Keratinocyte (primary cell): ENCODE results near the gene ARHGAP18. TPM values are rescaled to one million over a fixed set of nuclear protein-coding genes. Genes with fewer than 3 reads are reported as not detected.

Experiments used
- DNase-seq: peaks from one replicate; pipeline ENCODE4 v3.0.0-alpha.2; 2011; ENCODE audit warnings: low read depth, missing footprints, low spot score
- FAIRE-seq: peaks from 2 replicates; lab custom pipeline; 2011; peaks lifted over from hg19 to GRCh38; lab: Jason Lieb, UNC
- H2AFZ ChIP-seq: 2 replicates; pipeline ENCODE4 v1.6.0; 2012; ENCODE audit warnings: low read length, control low read depth, inconsistent platforms; ENCODE audit not compliant: control insufficient read depth
- H3K27ac ChIP-seq: 2 replicates; pipeline ENCODE4 v1.5.1; 2011; ENCODE audit warnings: low read length; ENCODE audit not compliant: control insufficient read depth, insufficient read depth
- H3K27me3 ChIP-seq: 3 replicates; pipeline ENCODE4 v1.6.0; 2011; ENCODE audit warnings: low read length; ENCODE audit not compliant: control insufficient read depth, insufficient read depth; ENCODE audit errors: extremely low read depth
- H3K36me3 ChIP-seq, 2 experiments: 2 replicates in 1 of 2; 3 replicates in 1 of 2; pipeline ENCODE4 v1.5.1; 2011; ENCODE audit warnings: low read length in 2 of 2, mild to moderate bottlenecking in 1 of 2; ENCODE audit not compliant: control insufficient read depth in 2 of 2, insufficient read depth in 2 of 2; ENCODE audit errors: extremely low read depth in 1 of 2
- H3K4me1 ChIP-seq: 3 replicates; pipeline ENCODE4 v1.5.1; 2011; ENCODE audit warnings: low read length; ENCODE audit not compliant: control insufficient read depth, insufficient read depth; ENCODE audit errors: extremely low read depth
- H3K4me2 ChIP-seq: 3 replicates; pipeline ENCODE4 v1.6.0; 2011; ENCODE audit warnings: low read depth, low read length; ENCODE audit not compliant: control insufficient read depth, insufficient read depth; ENCODE audit errors: extremely low read depth
- H3K4me3 ChIP-seq, 3 experiments: fragments of 200-600 bp in 1 of 3; sonication (generic) in 1 of 3; 2 replicates in 2 of 3; 3 replicates in 1 of 3; pipeline ENCODE4 v1.5.1; 2011 to 2016; ENCODE audit warnings: low read length in 3 of 3, mild to moderate bottlenecking in 3 of 3, control low read depth in 2 of 3, inconsistent platforms in 1 of 3, low read depth in 1 of 3, mixed read lengths in 1 of 3, mixed run types in 1 of 3, moderate library complexity in 1 of 3; ENCODE audit not compliant: control insufficient read depth in 2 of 3, insufficient read depth in 2 of 3; ENCODE audit errors: extremely low read depth in 1 of 3
- H3K79me2 ChIP-seq: 2 replicates; pipeline ENCODE4 v1.6.0; 2012; ENCODE audit warnings: low read length; ENCODE audit not compliant: control insufficient read depth, insufficient read depth
- H3K9ac ChIP-seq: 3 replicates; pipeline ENCODE4 v1.6.0; 2011; ENCODE audit warnings: low read length; ENCODE audit not compliant: control insufficient read depth, insufficient read depth; ENCODE audit errors: extremely low read depth
- H3K9me1 ChIP-seq: 3 replicates; pipeline ENCODE4 v1.6.0; 2011; ENCODE audit warnings: low read length; ENCODE audit not compliant: control insufficient read depth, insufficient read depth; ENCODE audit errors: extremely low read depth
- H3K9me3 ChIP-seq: 2 replicates; pipeline ENCODE4 v1.5.1; 2012; ENCODE audit warnings: low read depth, low read length; ENCODE audit not compliant: control insufficient read depth
- H4K20me1 ChIP-seq: 3 replicates; pipeline ENCODE4 v1.6.0; 2011; ENCODE audit warnings: low read length; ENCODE audit not compliant: control insufficient read depth, insufficient read depth; ENCODE audit errors: extremely low read depth
- EZH2 ChIP-seq: IDR thresholded peaks from one replicate; pipeline ENCODE4 v1.6.1; 2012; ENCODE audit warnings: inconsistent platforms, mild to moderate bottlenecking, low read length, moderate library complexity
- dilution Hi-C: fragments of 300-500 bp; cut with MboI; formaldehyde crosslinking; loops from one replicate; pipeline ENCODE4 v1.7.0; 2020; ENCODE audit warnings: low sequenced_read_pairs; ENCODE audit not compliant: extremely low pct_ligation_motif_present
- polyA plus RNA-seq, 5 experiments: library from polyadenylated mRNA; depleted of rRNA in 3 of 5; stranded (reverse) in 3 of 5; stranded (forward) in 1 of 5; unstranded in 1 of 5; fragments of >200 nt; gene quantifications; 1 replicate in 1 of 5; 2 replicates in 3 of 5; 3 replicates in 1 of 5; pipeline versions ENCODE4 v1.2.1 to v1.2.3, GENCODE V29; 2011 to 2012; ENCODE audit warnings: missing spikeins in 2 of 5, low read depth in 1 of 5, low replicate concordance in 1 of 5
- TF ChIP-seq, protein P1 (sequence below), 3 experiments: IDR thresholded peaks in 1 of 3; conservative IDR thresholded peaks in 1 of 3; optimal IDR thresholded peaks in 1 of 3; 2 replicates in 2 of 3; 3 replicates in 1 of 3; pipeline versions ENCODE3 to v1.5.1; 2011; ENCODE audit warnings: low read length in 3 of 3, mild to moderate bottlenecking in 3 of 3, moderate library complexity in 2 of 3, control low read depth in 1 of 3, inconsistent platforms in 1 of 3; ENCODE audit not compliant: insufficient read depth in 2 of 3; ENCODE audit errors: extremely low read depth in 1 of 3

Gene ARHGAP18
- polyA plus RNA-seq, 1 donor (not counting 4 experiments of a cell fraction or from before 2014, with no cell fraction given) = 17.7 TPM

DNA sequence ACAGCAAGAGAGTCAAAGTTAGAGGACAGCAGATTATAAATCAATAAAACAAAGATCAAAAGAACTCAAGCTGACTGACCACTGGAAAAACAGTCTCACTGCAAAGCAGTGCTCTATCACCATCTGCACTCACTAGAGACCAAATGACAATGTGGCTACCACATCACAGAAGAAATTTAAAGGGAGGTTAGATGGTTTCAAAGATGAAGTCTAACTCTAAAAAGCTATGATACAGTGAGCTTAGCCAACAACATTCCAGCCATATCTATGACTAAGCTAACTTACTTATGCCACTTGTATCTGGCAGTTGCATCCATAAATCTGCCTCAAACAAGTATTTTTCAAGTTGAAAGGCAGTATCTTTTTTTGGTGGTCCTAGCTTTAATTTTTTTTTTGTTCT is 68.6 kb downstream of the ARHGAP18 start:
- no peak for TF ChIP-seq EZH2
- TF ChIP-seq, protein P1, sequence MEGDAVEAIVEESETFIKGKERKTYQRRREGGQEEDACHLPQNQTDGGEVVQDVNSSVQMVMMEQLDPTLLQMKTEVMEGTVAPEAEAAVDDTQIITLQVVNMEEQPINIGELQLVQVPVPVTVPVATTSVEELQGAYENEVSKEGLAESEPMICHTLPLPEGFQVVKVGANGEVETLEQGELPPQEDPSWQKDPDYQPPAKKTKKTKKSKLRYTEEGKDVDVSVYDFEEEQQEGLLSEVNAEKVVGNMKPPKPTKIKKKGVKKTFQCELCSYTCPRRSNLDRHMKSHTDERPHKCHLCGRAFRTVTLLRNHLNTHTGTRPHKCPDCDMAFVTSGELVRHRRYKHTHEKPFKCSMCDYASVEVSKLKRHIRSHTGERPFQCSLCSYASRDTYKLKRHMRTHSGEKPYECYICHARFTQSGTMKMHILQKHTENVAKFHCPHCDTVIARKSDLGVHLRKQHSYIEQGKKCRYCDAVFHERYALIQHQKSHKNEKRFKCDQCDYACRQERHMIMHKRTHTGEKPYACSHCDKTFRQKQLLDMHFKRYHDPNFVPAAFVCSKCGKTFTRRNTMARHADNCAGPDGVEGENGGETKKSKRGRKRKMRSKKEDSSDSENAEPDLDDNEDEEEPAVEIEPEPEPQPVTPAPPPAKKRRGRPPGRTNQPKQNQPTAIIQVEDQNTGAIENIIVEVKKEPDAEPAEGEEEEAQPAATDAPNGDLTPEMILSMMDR (optimal IDR thresholded peaks at IDR 0.05 in 1 of 3, IDR thresholded peaks at IDR 0.05 in 1 of 3, conservative IDR thresholded peaks at IDR 0.05 in 1 of 3; ENCODE audit: extremely low read depth in 1 of 3, insufficient read depth in 2 of 3, low read length in 3 of 3) = no peak
- DNase-seq (no peak), FAIRE-seq (peak; percentile 9)
- dilution Hi-C loops = no loop called here
- Histone ChIP-seq H2AFZ (no peak overlapping the region), H3K4me3 (no peak overlapping the region), H3K36me3 (peaks cover 0 to 11% of the 10 kb centered on the region in 2 experiments), H3K4me1 (peaks cover 29% of the 10 kb centered on the region), H3K27me3 (no peaks in the 10 kb centered on the region), H3K79me2 (peaks cover 14% of the 10 kb centered on the region), H3K27ac (no peak overlapping the region), H3K4me2 (no peak overlapping the region), H3K9me1 (no peaks in the 10 kb centered on the region), H3K9me3 (no peaks in the 10 kb centered on the region), H4K20me1 (no peaks in the 10 kb centered on the region), H3K9ac (no peak overlapping the region)

DNA sequence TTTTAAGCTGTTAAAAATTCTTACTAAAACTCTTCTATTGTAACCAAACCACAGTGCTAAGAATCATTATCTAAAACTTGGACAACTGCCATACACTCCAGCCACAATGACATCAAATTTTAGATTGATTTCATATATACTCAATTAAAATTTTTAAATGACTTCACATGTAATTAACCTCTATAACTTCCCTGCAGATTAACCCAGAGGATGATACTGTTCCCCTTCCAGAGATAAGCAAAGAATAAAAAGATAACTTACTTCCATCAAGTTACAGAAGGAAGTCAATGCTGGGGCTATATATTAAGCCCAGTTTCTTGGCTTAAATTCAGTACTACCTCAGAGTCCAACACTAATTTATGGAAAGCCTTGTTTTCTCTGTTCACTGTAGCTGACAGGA is 71.3 kb downstream of the ARHGAP18 start:
- Histone ChIP-seq H3K9me3 (no peaks in the 10 kb centered on the region), H3K79me2 (peaks cover 7% of the 10 kb centered on the region), H2AFZ (no peak overlapping the region), H3K36me3 (peaks cover 4 to 14% of the 10 kb centered on the region in 2 experiments), H3K4me1 (peaks cover 5% of the 10 kb centered on the region), H3K9ac (no peak overlapping the region), H3K4me2 (no peak overlapping the region), H3K27me3 (no peaks in the 10 kb centered on the region), H3K9me1 (peaks cover 2% of the 10 kb centered on the region), H3K4me3 (no peak overlapping the region), H4K20me1 (no peaks in the 10 kb centered on the region), H3K27ac (no peak overlapping the region)
- dilution Hi-C loops = no loop called here
- FAIRE-seq = no peak
- no peak for DNase-seq
- no peak for TF ChIP-seq EZH2
- TF ChIP-seq, protein P1 (optimal IDR thresholded peaks at IDR 0.05 in 1 of 3, IDR thresholded peaks at IDR 0.05 in 1 of 3, conservative IDR thresholded peaks at IDR 0.05 in 1 of 3; ENCODE audit: extremely low read depth in 1 of 3, insufficient read depth in 2 of 3, low read length in 3 of 3) = no peak
